SK-N-SH treated with all-trans-retinoic acid at 6 μM for 48 hours (cell line): ENCODE measurements around the gene RASL11B.

Source experiments
- ATAC-seq: fragments of 200-7000 bp; cut with Tn5 transposase; 3 replicates; pipeline ENCODE4 v1.9.1; 2020; ENCODE audit warnings: mild to moderate bottlenecking, moderate library complexity
- ARNTL ChIP-seq: fragments of 450-650 bp; formaldehyde crosslinking; IDR thresholded peaks from 2 replicates; pipeline ENCODE4 v1.5.0; 2020; ENCODE audit warnings: low read depth, mild to moderate bottlenecking, moderate library complexity, borderline replicate concordance
- BACH2 ChIP-seq: fragments of 250-450 bp; sonication (Bioruptor Pico); IDR thresholded peaks from 2 replicates; pipeline ENCODE4 v1.9.0; 2021; ENCODE audit warnings: mild to moderate bottlenecking, borderline replicate concordance
- CREB5 ChIP-seq: fragments of 250-450 bp; sonication (Bioruptor Pico); IDR thresholded peaks from 2 replicates; pipeline ENCODE4 v1.5.1; 2020; ENCODE audit warnings: low read depth, mild to moderate bottlenecking, moderate library complexity
- CSDC2 ChIP-seq: fragments of 250-450 bp; sonication (Bioruptor Pico); IDR thresholded peaks from 2 replicates; pipeline ENCODE4 v1.5.0; 2020; ENCODE audit warnings: mild to moderate bottlenecking, moderate library complexity
- CSRNP3 ChIP-seq: fragments of 250-450 bp; sonication (Bioruptor Pico); IDR thresholded peaks from 2 replicates; pipeline ENCODE4 v1.5.1; 2021; ENCODE audit warnings: mild to moderate bottlenecking, moderate library complexity
- ESRRG ChIP-seq: fragments of 250-450 bp; sonication (Bioruptor Pico); IDR thresholded peaks from 2 replicates; pipeline ENCODE4 v1.6.1; 2021; ENCODE audit warnings: mild to moderate bottlenecking
- GLIS3 ChIP-seq: fragments of 250-450 bp; sonication (Bioruptor Pico); IDR thresholded peaks from 2 replicates; pipeline ENCODE4 v1.5.0; 2020; ENCODE audit warnings: mild to moderate bottlenecking, moderate library complexity
- ISL1 ChIP-seq: fragments of 250-450 bp; sonication (Bioruptor Pico); IDR thresholded peaks from 2 replicates; pipeline ENCODE4 v2.1.2; 2022; ENCODE audit warnings: mild to moderate bottlenecking, moderate library complexity
- OSR1 ChIP-seq: fragments of 250-450 bp; sonication (Bioruptor Pico); IDR thresholded peaks from 2 replicates; pipeline ENCODE4 v1.8.0; 2022; ENCODE audit warnings: moderate library complexity, mild to moderate bottlenecking, inconsistent platforms
- PATZ1 ChIP-seq: fragments of 250-450 bp; sonication (Bioruptor Pico); IDR thresholded peaks from 2 replicates; pipeline ENCODE4 v1.8.0; 2020; ENCODE audit warnings: mild to moderate bottlenecking, moderate library complexity, borderline replicate concordance
- POU6F1 ChIP-seq: fragments of 250-450 bp; sonication (Bioruptor Pico); IDR thresholded peaks from 2 replicates; pipeline ENCODE4 v1.8.0; 2021; ENCODE audit warnings: low read depth, mild to moderate bottlenecking, moderate library complexity, borderline replicate concordance
- PPARA ChIP-seq: fragments of 250-450 bp; sonication (Bioruptor Pico); IDR thresholded peaks from 2 replicates; pipeline ENCODE4 v1.5.0; 2020; ENCODE audit warnings: mild to moderate bottlenecking, borderline replicate concordance
- RARB ChIP-seq: fragments of 250-450 bp; sonication (Bioruptor Pico); IDR thresholded peaks from 2 replicates; pipeline ENCODE4 v1.8.0; 2021; ENCODE audit warnings: mild to moderate bottlenecking, moderate library complexity
- TOX ChIP-seq: fragments of 250-450 bp; sonication (Bioruptor Pico); IDR thresholded peaks from 2 replicates; pipeline ENCODE4 v1.8.0; 2021; ENCODE audit warnings: mild to moderate bottlenecking, moderate library complexity, borderline replicate concordance
- ZC3H10 ChIP-seq: fragments of 250-450 bp; sonication (Bioruptor Pico); IDR thresholded peaks from 2 replicates; pipeline ENCODE4 v1.5.1; 2021; ENCODE audit warnings: mild to moderate bottlenecking, moderate library complexity
- ZFP3 ChIP-seq: fragments of 250-450 bp; sonication (Bioruptor Pico); IDR thresholded peaks from 2 replicates; pipeline ENCODE4 v1.5.0; 2020; ENCODE audit warnings: mild to moderate bottlenecking, moderate library complexity
- ZFP30 ChIP-seq: fragments of 450-650 bp; formaldehyde crosslinking; IDR thresholded peaks from 2 replicates; pipeline ENCODE4 v1.5.0; 2022; ENCODE audit warnings: mild to moderate bottlenecking, moderate library complexity
- ZNF565 ChIP-seq: fragments of 450-650 bp; formaldehyde crosslinking; conservative IDR thresholded peaks from 2 replicates; pipeline ENCODE4 v1.5.0; 2020; ENCODE audit warnings: low read depth, mild to moderate bottlenecking, moderate library complexity
- ZNF70 ChIP-seq: fragments of 450-650 bp; formaldehyde crosslinking; IDR thresholded peaks from 2 replicates; pipeline ENCODE4 v1.5.0; 2020; ENCODE audit warnings: mild to moderate bottlenecking, moderate library complexity
- ZNF8 ChIP-seq: fragments of 450-650 bp; formaldehyde crosslinking; IDR thresholded peaks from 2 replicates; pipeline ENCODE4 v1.5.0; 2020; ENCODE audit warnings: mild to moderate bottlenecking, moderate library complexity

RASL11B gene

GRCh38 chr4:52822972-52823701 is 39.0 kb upstream of the RASL11B start (continued):
- no peak for TF ChIP-seq ZNF565 (CRISPR knock-in tag)
- TF ChIP-seq GLIS3 (CRISPR knock-in tag), result no peak
- no peak for TF ChIP-seq OSR1 (CRISPR knock-in tag)
- TF ChIP-seq RARB, result no peak
- TF ChIP-seq ZNF8 (CRISPR knock-in tag), result no peak

GRCh38 chr4:52823702-52824092 is 38.4 kb upstream of the RASL11B start:
- no peak for ATAC-seq
- TF ChIP-seq ZNF70 (CRISPR knock-in tag) (no peak), OSR1 (CRISPR knock-in tag) (no peak), CSRNP3 (CRISPR knock-in tag) (no peak), PATZ1 (no peak), CREB5 (CRISPR knock-in tag) (no peak), ZFP3 (CRISPR knock-in tag) (no peak), ZC3H10 (no peak), CSDC2 (no peak), ESRRG (CRISPR knock-in tag) (no peak), TOX (no peak), ARNTL (CRISPR knock-in tag) (no peak), ZNF8 (CRISPR knock-in tag) (no peak), ZNF565 (CRISPR knock-in tag) (no peak), RARB (no peak)

- TF ChIP-seq BACH2 (CRISPR knock-in tag), result no peak
- no peak for TF ChIP-seq ISL1 (CRISPR knock-in tag)
- TF ChIP-seq PPARA, result no peak
- TF ChIP-seq CREB5 (CRISPR knock-in tag), result no peak
- TF ChIP-seq OSR1 (CRISPR knock-in tag), result no peak
- no peak for TF ChIP-seq CSRNP3 (CRISPR knock-in tag)
- TF ChIP-seq PATZ1, result no peak
- TF ChIP-seq ZFP30 (CRISPR knock-in tag), result no peak
- no peak for TF ChIP-seq ZNF8 (CRISPR knock-in tag)
- TF ChIP-seq RARB, result no peak
- no peak for TF ChIP-seq ESRRG (CRISPR knock-in tag)
- no peak for TF ChIP-seq POU6F1 (CRISPR knock-in tag)
- no peak for TF ChIP-seq ZC3H10
- no peak for ATAC-seq
Measured at GRCh38 chr4:52824270-52824602, 37.9 kb upstream of the RASL11B start.
